A375 (cell line): Measurements from ENCODE around the gene FAM98C. TPM values are rescaled to one million over a fixed set of nuclear protein-coding genes. Genes with fewer than 3 reads are reported as not detected.

Experiments
- total RNA-seq: library from RNA; depleted of rRNA; stranded (reverse); fragments of >200 nt; shearing (Covaris generic); gene quantifications from 2 replicates; pipeline ENCODE4 v1.2.3, GENCODE V29; 2014; rRNA removed

FAM98C gene
- total RNA-seq, result 20.3 and 24.9 TPM in 2 replicates

DNA sequence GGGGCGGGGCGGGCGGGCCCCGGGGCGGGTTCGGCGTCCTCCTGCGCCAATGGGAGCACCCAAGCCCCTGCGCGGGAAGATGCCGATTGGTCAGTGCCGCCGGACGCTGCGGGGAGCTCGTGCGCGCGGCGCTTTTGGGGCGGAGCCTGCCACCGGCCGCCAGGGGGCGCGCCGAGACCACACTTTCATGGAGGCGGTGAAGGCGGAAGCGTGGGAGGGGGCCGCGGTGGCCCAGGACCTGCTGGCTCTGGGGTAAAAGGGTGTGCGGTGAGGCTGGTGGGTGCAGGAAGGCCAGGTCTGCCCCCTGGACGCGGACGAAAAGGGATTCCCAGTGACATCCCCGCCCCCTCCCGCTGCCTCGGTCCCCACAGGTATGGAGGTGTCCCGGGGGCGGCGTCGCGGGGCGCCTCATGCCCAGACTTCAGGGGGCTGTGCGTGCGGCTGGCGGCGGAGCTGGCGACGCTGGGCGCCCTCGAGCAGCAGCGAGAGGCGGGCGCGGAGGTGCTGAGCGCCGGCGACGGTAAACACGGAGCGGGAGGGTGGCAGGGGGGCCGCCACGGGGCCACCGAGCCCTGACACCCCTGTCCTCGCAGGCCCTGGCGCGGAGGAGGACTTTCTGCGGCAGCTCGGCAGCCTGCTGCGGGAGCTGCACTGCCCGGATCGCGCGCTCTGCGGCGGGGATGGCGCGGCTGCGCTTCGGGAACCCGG lies at the start of gene FAM98C:
TSS of gene FAM98C (plus strand) at position 127 of the 708 bp plus-strand sequence. CDS start at position 188, 61 bp downstream.

DNA sequence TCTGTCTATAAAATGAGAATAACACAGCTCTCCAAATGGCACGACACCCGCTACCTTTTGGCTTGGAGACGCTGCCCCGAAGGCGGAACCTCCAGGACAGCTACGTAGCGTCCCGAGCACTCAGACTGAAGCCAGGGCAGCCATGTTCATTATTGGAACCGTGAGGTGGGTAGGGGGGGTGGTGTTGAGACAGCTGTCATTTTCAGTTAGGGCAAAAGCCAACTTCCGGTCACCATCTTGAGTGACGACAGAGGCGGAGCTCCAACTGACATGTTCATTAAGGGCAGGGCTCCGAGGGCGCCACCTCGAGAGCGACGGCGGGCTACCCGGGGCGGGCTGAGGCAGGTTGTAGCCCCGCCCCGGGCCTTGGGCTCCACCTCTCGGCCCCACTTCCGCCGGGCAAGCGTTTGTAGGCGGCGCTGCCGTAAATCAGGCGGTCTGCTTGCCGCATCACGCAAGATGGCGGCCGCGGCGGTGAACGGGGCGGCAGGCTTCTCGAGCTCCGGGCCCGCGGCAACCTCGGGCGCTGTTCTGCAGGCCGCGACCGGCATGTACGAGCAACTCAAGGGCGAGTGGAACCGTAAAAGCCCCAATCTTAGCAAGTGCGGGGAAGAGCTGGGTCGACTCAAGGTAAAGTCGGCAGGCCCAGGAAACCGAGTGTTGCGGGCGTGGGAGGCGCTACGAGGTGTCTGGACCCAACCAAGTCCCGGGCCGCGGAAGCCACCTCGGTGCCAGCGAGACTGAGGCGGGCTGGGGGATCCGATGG lies 28.4 kb upstream of the FAM98C start, which contains the start of gene PSMD8:
TSS of gene PSMD8 (plus strand) at position 240 of the 766 bp plus-strand sequence. CDS start at position 271, 31 bp downstream.

DNA sequence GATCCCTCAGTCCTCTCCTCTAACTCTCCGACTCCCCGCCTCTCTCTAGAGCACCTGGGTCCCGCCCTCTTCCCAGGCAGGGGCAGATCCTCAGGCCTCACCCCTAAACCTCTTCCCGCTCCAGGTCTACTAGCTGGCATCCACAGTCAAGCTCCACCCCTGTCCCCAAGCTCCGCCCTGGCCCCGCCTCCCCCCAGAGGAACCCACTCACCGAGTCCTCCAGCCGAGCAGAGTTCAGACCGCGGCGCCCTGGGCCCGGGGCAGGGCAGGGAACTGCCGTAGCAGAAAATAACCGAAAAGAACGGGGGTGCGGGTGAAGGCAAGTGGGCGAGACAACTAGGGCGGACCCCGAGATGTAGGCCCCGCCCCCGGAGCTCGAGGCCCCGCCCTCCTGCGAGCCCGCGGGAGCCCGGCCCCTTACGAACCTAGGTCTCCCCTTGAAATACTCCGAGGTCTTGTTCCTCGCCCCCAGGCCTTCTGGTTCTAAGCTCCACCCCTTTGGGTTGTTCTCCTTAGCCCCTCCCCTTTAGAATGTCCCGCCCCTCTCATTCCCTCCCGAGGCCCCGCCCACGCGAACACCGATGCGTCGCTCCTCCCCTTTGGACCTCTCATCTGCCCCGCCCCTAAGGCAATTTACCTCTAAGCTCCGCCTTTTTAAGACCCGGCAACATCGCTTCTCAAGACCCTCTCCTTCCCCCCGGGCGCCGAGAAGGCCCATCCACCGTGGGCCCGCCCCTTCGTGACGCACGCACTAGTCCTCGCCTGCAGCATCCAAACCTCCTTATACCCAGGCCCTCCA lies 15.1 kb upstream of the FAM98C start, which contains the start of gene GGN:
TSS of gene GGN (minus strand) at position 485 of the 799 bp plus-strand sequence. CDS start 773 bp downstream, outside the sequence.

DNA sequence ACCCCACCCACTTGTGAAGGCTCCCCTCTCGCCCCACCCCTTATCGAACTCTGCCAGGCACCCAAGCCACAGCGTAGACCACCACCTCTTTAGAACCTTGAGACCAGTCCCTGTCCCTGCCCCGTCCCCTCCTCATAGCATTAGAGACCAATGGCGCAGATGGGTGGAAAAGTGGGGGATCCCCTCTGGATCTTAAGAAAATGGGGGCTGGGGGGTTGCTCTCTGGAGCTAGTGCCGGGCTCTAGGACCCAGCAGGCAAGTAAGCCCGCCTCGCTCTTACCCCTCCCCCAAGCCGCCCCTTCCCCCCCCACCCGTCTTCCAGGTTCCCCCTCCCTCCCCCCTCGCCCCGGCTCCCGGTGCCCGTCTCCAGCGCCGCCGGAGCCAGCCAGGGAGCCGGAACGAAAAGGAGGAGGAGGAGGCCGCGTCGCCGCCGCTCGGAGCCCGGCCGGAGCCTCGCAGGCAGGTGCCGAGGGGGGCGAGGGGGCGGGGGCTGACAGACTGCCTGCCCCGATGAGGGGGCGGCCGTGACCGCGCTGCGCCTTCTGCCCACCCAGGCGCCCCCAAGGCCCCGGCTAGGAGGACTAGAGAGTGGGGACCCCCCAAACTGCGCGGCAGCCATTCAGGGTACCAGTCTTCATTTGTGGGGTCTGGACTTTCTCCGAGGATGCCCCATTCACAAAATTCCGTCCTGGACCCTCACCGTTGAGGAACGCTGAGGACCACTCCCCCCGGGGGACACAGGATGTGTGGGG lies 14.4 kb upstream of the FAM98C start, which contains the start of gene SPRED3:
TSS of gene SPRED3 (plus strand) at position 349 of the 752 bp plus-strand sequence. CDS start 1,606 bp downstream, outside the sequence.

DNA sequence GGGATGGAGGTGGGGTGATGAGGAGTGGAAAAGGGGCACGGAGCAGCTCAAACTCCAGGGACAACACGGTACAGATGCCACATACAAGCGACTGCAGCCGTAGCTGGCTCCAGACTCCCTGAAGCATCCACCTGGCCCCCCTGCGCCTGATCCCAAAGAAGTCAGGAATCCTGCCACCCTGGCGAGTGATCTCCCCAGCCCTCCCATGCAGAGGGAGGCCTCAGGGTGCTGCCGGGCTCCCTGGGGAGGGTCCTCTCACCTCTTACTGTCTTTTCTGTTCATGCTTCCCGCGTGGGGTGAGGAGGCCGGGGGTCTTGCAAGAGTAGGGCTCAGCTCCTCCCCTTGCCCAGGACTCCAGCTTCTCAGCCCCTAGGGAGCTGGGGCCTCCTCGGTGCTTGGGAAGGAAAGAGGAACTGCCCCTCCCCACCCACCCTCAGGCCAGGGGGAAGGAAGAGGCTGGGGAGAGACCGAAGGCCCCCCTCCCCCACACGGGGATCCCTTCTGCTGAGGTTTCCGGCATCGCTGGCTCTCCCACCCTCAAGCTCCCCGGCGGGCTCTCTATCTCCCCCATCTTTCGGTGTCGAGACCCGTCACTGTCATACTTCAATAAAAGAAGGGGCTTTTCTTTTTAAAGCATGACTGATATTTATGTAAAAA lies 23.0 kb downstream of the FAM98C start, which contains the start of gene RASGRP4:
TSS of gene RASGRP4 (minus strand) at position 410 of the 657 bp plus-strand sequence. CDS start at position 282, 128 bp downstream.

DNA sequence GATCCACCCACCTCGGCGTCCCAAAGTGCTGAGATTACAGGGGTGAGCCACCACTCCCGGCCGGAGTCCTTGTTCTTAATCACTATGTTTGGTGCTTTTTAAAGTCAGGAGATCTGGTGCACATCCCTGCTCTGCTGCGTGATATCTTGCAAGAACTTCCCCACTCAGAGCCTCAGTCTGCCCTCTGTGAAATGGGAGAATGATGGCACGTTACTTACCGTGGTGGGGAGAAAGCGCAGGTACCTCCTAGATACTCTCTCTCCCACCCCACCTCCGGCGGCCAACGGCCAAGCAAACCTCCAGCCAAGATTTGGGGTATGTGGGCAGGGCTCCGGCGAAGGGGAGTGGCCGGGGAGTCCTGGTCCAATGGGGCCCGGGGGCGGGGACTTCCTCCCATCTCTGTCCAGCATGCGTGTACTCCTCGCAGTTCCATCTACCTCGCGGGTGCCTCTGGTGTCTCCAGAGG lies 30.4 kb downstream of the FAM98C start, which contains the start of gene RYR1:
TSS of gene RYR1 (plus strand) at position 424 of the 466 bp plus-strand sequence. CDS start 139 bp downstream, outside the sequence.

Other genes with a start within 250 kb of the FAM98C start
- gene DPF1, start 178.9 kb upstream of the FAM98C start, total RNA-seq, result 8.2 and 9.2 TPM in 2 replicates
- gene PPP1R14A, start 146.7 kb upstream of the FAM98C start, total RNA-seq, result not detected in 2 replicates
- gene SPINT2, start 138.5 kb upstream of the FAM98C start, total RNA-seq, result 0.08 TPM in 1 of 2 replicates, not detected in the other
- gene C19orf33, start 98.8 kb upstream of the FAM98C start, total RNA-seq, result 88.0 and 90.9 TPM in 2 replicates
- gene YIF1B, start 87.1 kb upstream of the FAM98C start, total RNA-seq, result 87.1 and 99.9 TPM in 2 replicates
- gene KCNK6, start 83.2 kb upstream of the FAM98C start, total RNA-seq, result 0.69 and 0.98 TPM in 2 replicates
- gene CATSPERG, start 67.3 kb upstream of the FAM98C start, total RNA-seq, result 0.64 and 1.8 TPM in 2 replicates
- 286 and 339 TPM in 2 replicates for gene PSMD8, start 28.5 kb upstream of the FAM98C start, total RNA-seq
- 0.41 and 1.8 TPM in 2 replicates for gene GGN, start 15.1 kb upstream of the FAM98C start, total RNA-seq
- gene SPRED3, start 14.4 kb upstream of the FAM98C start, total RNA-seq, result 8.5 and 10.9 TPM in 2 replicates
- not detected in 2 replicates for gene RASGRP4, start 23.1 kb downstream of the FAM98C start, total RNA-seq
- 0.05 and 0.19 TPM in 2 replicates for gene RYR1, start 30.6 kb downstream of the FAM98C start, total RNA-seq
- gene MAP4K1, start 214.9 kb downstream of the FAM98C start, total RNA-seq, result 0.34 and 1.3 TPM in 2 replicates
- gene EIF3K, start 216.1 kb downstream of the FAM98C start, total RNA-seq, result 452 and 462 TPM in 2 replicates
- gene ACTN4, start 244.6 kb downstream of the FAM98C start, total RNA-seq, result 607 and 674 TPM in 2 replicates